ENCODE data around the gene PBRM1.
"Not testable (repeated sequence)": the region's sequence is repeated elsewhere in the genome, so short reads cannot be mapped to it uniquely, and the experiment has no call there.

PBRM1 gene

DNA sequence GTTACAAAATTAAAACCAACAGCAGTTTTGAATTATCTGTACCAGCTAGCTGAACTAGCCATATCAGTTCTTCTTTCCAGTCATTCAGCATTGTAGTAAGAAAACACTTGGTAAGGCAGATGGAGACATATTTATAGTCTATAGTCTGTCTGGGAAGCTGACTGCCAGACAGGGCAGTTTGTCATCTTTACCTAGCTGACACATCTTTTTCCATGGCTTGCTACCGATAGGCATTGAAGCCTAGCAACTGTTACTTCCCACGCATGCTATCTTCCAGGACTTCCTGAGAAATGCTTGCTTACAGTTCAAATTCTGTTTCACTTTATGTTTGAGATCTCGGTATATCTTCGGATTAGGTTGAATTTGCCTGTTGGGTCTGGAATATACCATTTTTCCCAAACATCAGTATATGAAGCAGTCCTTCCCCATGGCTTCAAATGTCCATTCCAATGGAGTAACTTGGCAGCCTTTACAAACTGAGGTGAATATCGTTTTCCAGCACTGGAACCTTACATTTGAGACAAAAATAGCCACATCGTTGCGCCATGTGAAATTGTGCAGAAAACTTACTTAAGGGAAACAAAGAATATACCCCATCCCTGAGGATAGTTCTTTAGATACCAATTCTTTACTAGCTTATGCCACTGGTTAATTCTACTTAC lies 8.9 kb upstream of the PBRM1 start:
- no peaks in the 10 kb centered on the region for H3K27me3 Mint-ChIP-seq (ENCODE audit: low read depth)
- H3K4me3 Mint-ChIP-seq = no peak overlapping the region
- no peaks in the 10 kb centered on the region for H3K9me3 Mint-ChIP-seq
- DNase-seq (ENCODE audit: low spot score) = no peak
- no peak overlapping the region for H3K27ac Mint-ChIP-seq
- peaks cover 5% of the 10 kb centered on the region for H3K4me1 Mint-ChIP-seq (ENCODE audit: low read depth)
- peaks cover 58% of the 10 kb centered on the region for H3K36me3 Mint-ChIP-seq (ENCODE audit: low read depth)

DNA sequence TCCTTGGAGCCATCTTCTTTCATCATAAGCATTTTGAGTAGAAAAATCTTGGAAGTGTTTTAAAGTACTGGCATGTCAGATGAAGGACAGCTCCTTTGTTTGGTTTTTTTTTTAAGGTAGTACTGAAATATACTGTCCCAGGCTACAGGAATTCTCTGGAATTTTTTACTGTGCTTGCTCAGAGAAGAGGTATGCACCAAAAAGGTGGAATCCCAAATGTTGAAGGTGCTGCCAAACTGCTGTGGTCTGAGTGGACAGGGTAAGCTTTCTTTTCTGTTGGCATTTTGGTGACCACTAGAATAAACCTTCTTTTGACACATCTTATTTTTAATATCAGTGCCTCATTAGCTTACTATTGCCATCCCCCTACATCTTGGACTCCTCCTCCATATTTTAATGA lies 7.4 kb upstream of the PBRM1 start:
- Mint-ChIP-seq H3K27ac (no peak overlapping the region), H3K4me3 (no peak overlapping the region), H3K9me3 (no peaks in the 10 kb centered on the region), H3K4me1 (ENCODE audit: low read depth) (peaks cover 8% of the 10 kb centered on the region), H3K36me3 (ENCODE audit: low read depth) (peaks cover 73% of the 10 kb centered on the region), H3K27me3 (ENCODE audit: low read depth) (no peaks in the 10 kb centered on the region)
- DNase-seq (ENCODE audit: low spot score) = no peak

DNA sequence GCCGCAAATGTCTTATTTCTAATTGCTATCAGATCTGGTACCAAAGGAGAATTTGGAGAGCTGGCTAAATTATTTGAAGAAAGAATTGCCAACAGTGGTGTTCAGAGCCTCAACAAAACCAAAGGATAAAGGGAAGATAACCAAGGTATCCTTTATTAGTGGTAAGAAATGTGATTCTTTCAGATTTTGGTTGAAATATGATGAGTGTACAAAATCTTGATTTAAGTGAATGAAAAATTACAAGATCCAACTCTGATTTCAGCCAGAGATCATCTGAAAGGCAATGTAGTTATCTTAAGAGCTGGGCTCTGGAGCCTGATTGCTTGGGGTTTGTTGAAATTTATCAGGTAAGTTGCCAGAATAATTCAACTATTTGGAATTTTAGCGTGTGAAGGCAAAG lies 4.8 kb upstream of the PBRM1 start:
- no peak for DNase-seq (ENCODE audit: low spot score)
- H3K36me3 Mint-ChIP-seq (ENCODE audit: low read depth) = peaks cover 83% of the 10 kb centered on the region
- no peaks in the 10 kb centered on the region for H3K9me3 Mint-ChIP-seq
- H3K4me1 Mint-ChIP-seq (ENCODE audit: low read depth) = peaks cover 17% of the 10 kb centered on the region
- no peaks in the 10 kb centered on the region for H3K27me3 Mint-ChIP-seq (ENCODE audit: low read depth)
- H3K27ac Mint-ChIP-seq = no peak overlapping the region
- no peak overlapping the region for H3K4me3 Mint-ChIP-seq

DNA sequence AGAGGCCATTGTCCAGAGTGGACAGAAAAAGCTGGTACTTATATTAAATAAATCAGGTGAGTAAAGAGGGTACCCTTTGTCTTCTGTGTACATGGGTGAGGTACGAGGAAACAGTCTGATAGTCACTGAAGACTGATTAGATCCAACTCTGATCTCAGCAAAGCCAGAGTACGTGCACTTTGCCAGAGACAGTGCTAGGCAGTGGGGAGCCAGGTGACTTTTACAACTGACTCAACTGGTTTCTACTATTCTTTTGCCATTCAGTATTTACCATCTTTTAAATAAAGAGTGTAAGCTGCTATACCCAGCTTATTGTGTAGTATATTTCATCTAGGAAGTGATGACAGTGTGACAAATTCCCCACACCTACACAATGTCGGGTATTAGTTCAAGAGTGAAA lies 3.4 kb upstream of the PBRM1 start:
- no peak for DNase-seq (ENCODE audit: low spot score)
- H3K27ac Mint-ChIP-seq = no peak overlapping the region
- H3K36me3 Mint-ChIP-seq (ENCODE audit: low read depth) = peaks cover 73% of the 10 kb centered on the region
- H3K4me1 Mint-ChIP-seq (ENCODE audit: low read depth) = peaks cover 23% of the 10 kb centered on the region
- H3K27me3 Mint-ChIP-seq (ENCODE audit: low read depth) = no peaks in the 10 kb centered on the region
- no peaks in the 10 kb centered on the region for H3K9me3 Mint-ChIP-seq
- no peak overlapping the region for H3K4me3 Mint-ChIP-seq

DNA sequence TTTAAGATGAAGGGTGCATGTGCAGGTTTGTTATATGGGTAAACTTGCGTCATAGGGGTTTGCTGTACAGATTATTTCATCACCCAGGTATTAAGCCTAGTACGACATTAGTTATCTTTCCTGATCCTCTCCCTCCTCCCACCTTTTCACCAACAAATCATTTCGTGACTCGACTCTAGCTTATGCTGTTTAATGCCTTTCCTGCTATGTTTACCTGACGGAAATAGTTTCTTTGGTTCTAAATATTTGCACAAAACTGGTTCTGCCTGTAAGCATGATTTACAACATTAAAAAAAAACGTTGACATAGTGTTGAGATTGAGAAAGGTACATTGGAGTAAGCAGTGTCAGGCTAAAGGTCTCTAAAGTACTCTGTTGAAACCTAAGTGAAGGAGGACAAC lies 2.6 kb upstream of the PBRM1 start:
- H3K27me3 Mint-ChIP-seq (ENCODE audit: low read depth) = no peaks in the 10 kb centered on the region
- DNase-seq (ENCODE audit: low spot score) = no peak
- H3K36me3 Mint-ChIP-seq (ENCODE audit: low read depth) = peaks cover 68% of the 10 kb centered on the region
- H3K9me3 Mint-ChIP-seq = no peaks in the 10 kb centered on the region
- H3K4me1 Mint-ChIP-seq (ENCODE audit: low read depth) = peaks cover 29% of the 10 kb centered on the region
- H3K4me3 Mint-ChIP-seq = peak overlapping the region; percentile 54
- H3K27ac Mint-ChIP-seq = no peak overlapping the region

DNA sequence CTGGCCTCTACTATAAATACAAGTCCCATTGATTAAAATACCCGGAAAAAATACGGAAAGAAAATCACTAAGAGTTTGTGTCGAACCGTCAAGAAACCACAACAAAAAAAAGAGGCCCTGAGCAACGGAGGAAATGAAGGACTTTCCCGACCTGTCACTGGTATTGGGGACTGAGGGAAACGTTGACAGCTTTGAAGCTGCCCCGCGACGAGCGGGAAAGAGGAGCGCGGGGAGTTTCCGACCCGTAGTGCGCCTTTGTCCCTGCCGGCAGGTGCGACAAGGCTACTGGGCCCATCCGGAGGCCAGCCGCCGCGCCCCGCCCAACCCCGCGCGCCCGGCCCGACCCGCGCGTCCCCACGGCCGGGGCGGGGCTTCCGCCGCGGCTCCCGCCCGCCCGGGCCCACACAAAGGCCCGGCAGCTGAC lies 416 bp downstream of the PBRM1 start:
- peak overlapping the region; percentile 94 for H3K27ac Mint-ChIP-seq
- no peaks in the 10 kb centered on the region for H3K27me3 Mint-ChIP-seq (ENCODE audit: low read depth)
- H3K4me1 Mint-ChIP-seq (ENCODE audit: low read depth) = peaks cover 39% of the 10 kb centered on the region
- no peaks in the 10 kb centered on the region for H3K9me3 Mint-ChIP-seq
- H3K36me3 Mint-ChIP-seq (ENCODE audit: low read depth) = peaks cover 64% of the 10 kb centered on the region
- peak; percentile 88 for DNase-seq (ENCODE audit: low spot score)
- peak overlapping the region; percentile 87 for H3K4me3 Mint-ChIP-seq

DNA sequence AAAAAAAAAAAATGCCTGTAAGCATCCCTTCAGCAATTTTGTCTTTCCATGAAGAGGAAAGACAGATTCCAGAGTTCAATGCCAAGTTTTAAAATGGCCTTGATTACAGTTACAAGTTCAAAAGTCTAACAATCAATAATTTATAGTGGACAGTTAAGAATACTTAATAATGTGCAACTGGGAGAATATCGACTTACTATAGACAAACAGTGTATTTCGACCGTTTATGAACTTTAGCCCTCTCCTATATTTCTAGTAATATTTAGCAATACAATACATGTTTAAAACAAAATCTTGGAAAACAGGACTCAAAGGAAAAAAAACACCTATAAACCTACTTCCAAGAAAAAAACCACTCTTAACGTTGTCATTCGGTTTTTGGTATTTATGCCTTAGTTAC lies 1.5 kb downstream of the PBRM1 start:
- peaks cover 41% of the 10 kb centered on the region for H3K4me1 Mint-ChIP-seq (ENCODE audit: low read depth)
- peaks cover 65% of the 10 kb centered on the region for H3K36me3 Mint-ChIP-seq (ENCODE audit: low read depth)
- H3K9me3 Mint-ChIP-seq = no peaks in the 10 kb centered on the region

DNA sequence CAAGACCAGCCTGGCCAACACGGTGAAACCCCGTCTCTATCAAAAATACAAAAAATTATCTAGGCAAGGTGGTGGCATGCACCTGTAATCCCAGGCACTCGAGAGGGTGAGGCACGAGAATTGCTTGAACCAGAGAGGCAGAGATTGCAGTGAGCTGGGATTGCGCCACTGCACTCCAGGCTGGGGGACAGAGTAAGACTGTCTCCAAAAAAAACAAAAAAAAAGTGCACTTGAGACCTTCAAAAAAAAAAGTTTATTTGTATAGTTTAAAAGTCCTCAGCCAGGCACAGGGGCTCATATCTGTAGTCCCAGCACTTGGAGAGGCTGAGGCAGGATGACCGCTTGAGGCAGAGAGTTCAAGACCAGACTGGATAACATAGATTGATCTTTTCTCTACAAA lies 2.1 kb downstream of the PBRM1 start:
- Mint-ChIP-seq H3K36me3 (ENCODE audit: low read depth) (peaks cover 64% of the 10 kb centered on the region), H3K27ac (peak overlapping the region; percentile 55), H3K4me3 (peak overlapping the region; percentile 87)

More for the DNA sequence above, 1.5 kb downstream of the PBRM1 start:
- Mint-ChIP-seq H3K27ac (peak overlapping the region; percentile 94), H3K4me3 (peak overlapping the region; percentile 87), H3K27me3 (ENCODE audit: low read depth) (no peaks in the 10 kb centered on the region)
- no peak for DNase-seq (ENCODE audit: low spot score)

DNA sequence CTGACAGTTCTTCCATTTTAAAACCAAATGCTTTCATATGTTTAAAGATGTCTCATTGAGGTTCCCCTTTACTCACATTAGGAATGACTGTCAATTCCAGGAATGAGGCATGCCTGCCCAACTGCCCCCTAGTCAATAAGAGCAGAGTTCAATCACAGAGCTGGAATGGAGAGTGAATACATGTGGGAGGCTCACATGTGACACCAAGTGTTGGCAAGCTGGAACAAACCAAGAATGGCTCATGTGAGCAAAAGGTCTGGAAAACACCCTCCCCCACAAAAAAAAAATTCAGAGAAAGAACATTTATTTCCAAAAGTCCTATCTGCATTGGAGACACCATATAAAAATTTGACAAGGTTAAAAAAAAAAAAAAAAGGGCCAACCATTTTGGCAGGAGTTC lies 3.7 kb downstream of the PBRM1 start:
- Mint-ChIP-seq H3K36me3 (ENCODE audit: low read depth) (peaks cover 59% of the 10 kb centered on the region), H3K27ac (peak overlapping the region; percentile 27), H3K4me3 (no peak overlapping the region), H3K4me1 (ENCODE audit: low read depth) (peaks cover 37% of the 10 kb centered on the region), H3K27me3 (ENCODE audit: low read depth) (no peaks in the 10 kb centered on the region), H3K9me3 (no peaks in the 10 kb centered on the region)
- DNase-seq (ENCODE audit: low spot score) = peak; percentile 58

More for the DNA sequence above, 2.1 kb downstream of the PBRM1 start:
- H3K9me3 Mint-ChIP-seq = no peaks in the 10 kb centered on the region
- no peaks in the 10 kb centered on the region for H3K27me3 Mint-ChIP-seq (ENCODE audit: low read depth)
- H3K4me1 Mint-ChIP-seq (ENCODE audit: low read depth) = peaks cover 44% of the 10 kb centered on the region
- no peak for DNase-seq (ENCODE audit: low spot score)

DNA sequence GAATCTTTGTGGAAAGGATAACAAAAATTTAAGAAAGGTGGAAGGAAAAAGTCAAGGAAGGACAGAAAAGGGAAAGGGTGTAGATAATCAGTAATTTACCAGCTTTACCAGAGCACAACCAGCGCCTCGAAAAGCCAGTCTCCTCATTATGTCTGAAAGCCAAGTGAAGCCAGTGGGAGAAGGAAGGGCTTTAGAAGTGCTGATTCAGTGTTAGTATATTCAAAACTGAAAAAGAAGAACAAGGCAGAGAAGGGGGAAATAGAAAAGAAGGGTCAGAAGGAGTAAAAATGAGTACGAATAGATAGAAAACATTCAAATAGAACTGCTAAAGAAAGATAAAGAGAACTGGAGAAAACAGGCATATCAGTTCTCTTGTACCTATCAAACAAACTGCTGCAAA lies 4.1 kb downstream of the PBRM1 start:
- H3K36me3 Mint-ChIP-seq (ENCODE audit: low read depth) = peaks cover 59% of the 10 kb centered on the region

DNA sequence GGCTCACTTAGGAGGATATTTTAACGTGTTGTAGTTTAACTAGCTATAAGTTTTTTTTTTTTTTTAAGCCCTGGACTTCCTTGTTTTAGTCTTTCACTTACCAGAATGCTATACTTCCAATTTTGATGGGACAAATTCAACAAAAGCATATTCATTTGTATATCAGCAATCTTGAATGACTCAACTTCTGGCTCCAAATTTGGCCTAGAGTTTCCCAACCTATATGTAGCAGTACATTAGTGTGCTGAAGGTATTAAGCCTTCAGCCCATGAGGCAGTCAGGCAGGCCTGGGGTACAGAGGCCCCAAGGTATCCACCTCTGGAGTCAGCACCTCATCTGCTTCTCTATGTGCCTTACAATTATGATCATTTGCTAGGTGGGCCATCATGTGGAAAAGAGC lies 5.9 kb downstream of the PBRM1 start:
- no peaks in the 10 kb centered on the region for H3K27me3 Mint-ChIP-seq (ENCODE audit: low read depth)
- DNase-seq (ENCODE audit: low spot score) = no peak
- H3K4me1 Mint-ChIP-seq (ENCODE audit: low read depth) = peaks cover 36% of the 10 kb centered on the region
- no peak overlapping the region for H3K27ac Mint-ChIP-seq
- H3K4me3 Mint-ChIP-seq = no peak overlapping the region
- H3K9me3 Mint-ChIP-seq = no peaks in the 10 kb centered on the region
- peaks cover 61% of the 10 kb centered on the region for H3K36me3 Mint-ChIP-seq (ENCODE audit: low read depth)

More for the DNA sequence above, 4.1 kb downstream of the PBRM1 start:
- Mint-ChIP-seq H3K4me1 (ENCODE audit: low read depth) (peaks cover 32% of the 10 kb centered on the region), H3K4me3 (no peak overlapping the region), H3K27ac (peak overlapping the region; percentile 27), H3K27me3 (ENCODE audit: low read depth) (no peaks in the 10 kb centered on the region), H3K9me3 (no peaks in the 10 kb centered on the region)
- DNase-seq (ENCODE audit: low spot score) = no peak

DNA sequence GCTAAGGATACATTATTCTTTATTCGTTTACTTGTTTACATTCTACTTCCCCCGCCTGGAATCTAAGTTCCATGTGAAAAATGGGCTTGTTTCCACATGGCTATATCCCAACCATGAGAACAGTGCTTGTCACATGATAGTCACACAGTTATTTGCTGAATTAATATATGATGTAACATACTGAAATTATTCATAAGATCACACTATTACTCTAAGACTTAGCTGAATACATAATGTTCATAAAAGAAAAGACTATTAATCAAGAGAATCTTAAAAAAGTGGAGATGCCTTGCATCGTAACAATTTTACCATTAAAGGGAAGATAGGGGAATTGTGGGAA lies 6.5 kb downstream of the PBRM1 start:
- Mint-ChIP-seq H3K36me3 (ENCODE audit: low read depth) (peaks cover 58% of the 10 kb centered on the region), H3K4me1 (ENCODE audit: low read depth) (peaks cover 30% of the 10 kb centered on the region), H3K4me3 (no peak overlapping the region), H3K27ac (peak overlapping the region; percentile 39), H3K9me3 (no peaks in the 10 kb centered on the region), H3K27me3 (ENCODE audit: low read depth) (no peaks in the 10 kb centered on the region)
- DNase-seq (ENCODE audit: low spot score) = no peak

DNA sequence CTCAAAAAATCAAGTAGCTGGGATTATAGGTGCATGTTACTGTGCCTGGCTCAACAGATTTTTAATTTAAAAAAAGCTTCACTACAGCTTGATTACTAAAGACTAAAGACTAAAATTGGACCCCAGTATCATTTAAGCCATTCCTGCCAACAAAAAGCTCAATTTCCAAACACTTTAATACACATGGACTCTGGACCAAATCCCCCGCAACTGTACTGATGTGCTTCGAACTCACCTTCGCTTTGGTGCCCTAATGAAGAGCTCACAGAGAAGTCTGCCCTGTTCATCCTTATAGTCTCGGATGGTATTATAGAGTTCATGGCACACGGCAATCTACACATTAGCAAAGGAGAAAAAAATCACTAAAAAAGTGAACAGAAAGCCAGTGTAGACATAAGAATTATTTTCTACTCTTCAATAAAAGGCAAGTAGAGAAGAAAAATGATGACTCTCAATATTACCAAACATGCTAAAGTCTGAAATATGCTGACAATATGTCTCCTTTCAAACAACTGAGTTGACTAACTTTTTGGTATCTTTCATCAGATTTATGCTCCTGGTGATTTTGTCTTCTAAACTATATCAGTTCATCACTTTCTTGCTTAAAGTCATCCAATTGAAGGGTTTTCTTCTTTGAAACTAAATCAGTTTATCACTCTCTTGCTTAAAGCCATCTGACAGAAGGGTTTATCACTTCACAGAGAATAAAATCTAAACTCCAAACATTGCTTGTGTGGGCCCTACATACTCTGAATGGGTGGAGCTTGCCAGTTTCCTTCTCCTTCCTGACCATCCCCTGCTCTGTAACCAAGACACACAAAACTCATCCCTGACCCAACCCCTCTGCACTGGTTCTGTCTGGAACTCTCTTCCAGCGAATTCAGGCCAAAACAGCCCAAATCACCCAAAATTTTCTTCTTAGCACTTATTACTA lies 7.2 kb downstream of the PBRM1 start:
- peaks cover 25% of the 10 kb centered on the region for H3K4me1 Mint-ChIP-seq (ENCODE audit: low read depth)
- H3K9me3 Mint-ChIP-seq = no peaks in the 10 kb centered on the region
- no peak for DNase-seq (ENCODE audit: low spot score)
- no peaks in the 10 kb centered on the region for H3K27me3 Mint-ChIP-seq (ENCODE audit: low read depth)
- peaks cover 54% of the 10 kb centered on the region for H3K36me3 Mint-ChIP-seq (ENCODE audit: low read depth)
- H3K27ac Mint-ChIP-seq = peak overlapping the region; percentile 67
- no peak overlapping the region for H3K4me3 Mint-ChIP-seq

DNA sequence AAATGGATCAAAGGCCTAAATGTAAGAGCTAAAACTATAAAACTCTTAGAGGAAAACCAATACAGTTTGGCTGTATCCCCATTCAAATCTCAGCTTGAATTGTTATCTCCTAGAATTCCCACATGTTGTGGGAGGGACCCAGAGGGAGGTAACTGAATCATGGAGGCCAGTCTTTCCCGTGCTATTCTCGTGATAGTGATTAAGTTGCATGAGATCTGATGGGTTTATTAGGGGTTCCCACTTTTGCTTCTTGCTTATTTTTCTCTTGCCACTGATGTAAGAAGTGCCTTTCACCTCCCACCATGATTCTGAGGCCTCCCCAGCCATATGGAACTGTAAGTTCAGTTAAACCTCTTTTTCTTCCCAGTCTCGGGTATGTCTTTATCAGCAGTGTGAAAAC lies 9.5 kb downstream of the PBRM1 start:
- DNase-seq (ENCODE audit: low spot score); H3K4me3 Mint-ChIP-seq; H3K9me3 Mint-ChIP-seq; H3K27ac Mint-ChIP-seq; H3K27me3 Mint-ChIP-seq (ENCODE audit: low read depth): not testable (repeated sequence)
- Mint-ChIP-seq H3K4me1 (ENCODE audit: low read depth) (peaks cover 21% of the 10 kb centered on the region), H3K36me3 (ENCODE audit: low read depth) (peaks cover 59% of the 10 kb centered on the region)
